K562 (cell line): ENCODE data around the gene STK36. TPM values are rescaled to one million over a fixed set of nuclear protein-coding genes. Genes with fewer than 3 reads are reported as not detected.

Experiments
- ATAC-seq: fragments of 200-7000 bp; cut with Tn5 transposase; 3 replicates; pipeline ENCODE4 v1.9.1; 2020; ENCODE audit warnings: moderate library complexity
- BruUV-seq: library from RNA; stranded (reverse); fragments of 400-500 nt; replicated peaks from 2 replicates; lab custom pipeline; 2021; lab: Mats Ljungman, UMichigan
- CTCF ChIA-PET: fragments of 300-600 bp; formaldehyde crosslinking; extraction: SDS; loops from one replicate; lab custom pipeline; 2021; ENCODE audit warnings: low intra/inter-chr PET ratio; lab: Yijun Ruan, JAX
- POLR2A ChIA-PET: fragments of 300-600, 350-650 bp; sonication (Branson Sonifier 250); formaldehyde crosslinking; extraction: SDS; loops from one replicate; lab custom pipeline; 2021; ENCODE audit warnings: antibody characterized with exemption, inconsistent platforms; lab: Yijun Ruan, JAX
- DNase-seq, 4 experiments: peaks; one replicate each; pipeline versions ENCODE4 v3.0.0 to v3.0.0-alpha.2; 2011 to 2018; ENCODE audit warnings: low spot score in 3 of 4, mixed read lengths in 3 of 4; ENCODE audit errors: extremely low read depth in 1 of 4
- FAIRE-seq: peaks from 2 replicates; lab custom pipeline; 2011; peaks lifted over from hg19 to GRCh38; lab: Jason Lieb, UNC
- H2AFZ ChIP-seq: 2 replicates; pipeline ENCODE4 v1.6.0; 2011; ENCODE audit warnings: low read depth, low read length, control low read depth, inconsistent platforms
- H3K27ac ChIP-seq: fragments of 200-600 bp; 3 replicates; pipeline ENCODE4 v1.8.0; 2011; ENCODE audit warnings: low read depth, mild to moderate bottlenecking, control low read depth, inconsistent platforms, low read length, moderate library complexity, mixed read lengths; ENCODE audit errors: extremely low read depth
- H3K27me3 ChIP-seq, 2 experiments: fragments of 300-600 bp in 1 of 2; 2 replicates in 1 of 2; 3 replicates in 1 of 2; pipeline versions ENCODE4 v1.6.0 to v1.8.0; 2011; ENCODE audit warnings: inconsistent platforms in 2 of 2, low read length in 2 of 2, mild to moderate bottlenecking in 1 of 2, mixed read lengths in 1 of 2, moderate library complexity in 1 of 2; ENCODE audit not compliant: control insufficient read depth in 2 of 2, insufficient read depth in 2 of 2
- H3K36me3 ChIP-seq: fragments of 300-600 bp; 3 replicates; pipeline ENCODE4 v1.8.0; 2011; ENCODE audit warnings: mild to moderate bottlenecking, low read length, inconsistent platforms; ENCODE audit not compliant: control insufficient read depth, insufficient read depth
- H3K4me1 ChIP-seq, 2 experiments: fragments of 200-600 bp in 1 of 2; replicated peaks in 1 of 2; 2 replicates in 1 of 2; 3 replicates in 1 of 2; pipeline versions ENCODE4 v1.5.1 to v1.8.0; 2011; ENCODE audit warnings: inconsistent platforms in 2 of 2, low read length in 2 of 2, mild to moderate bottlenecking in 1 of 2, mixed read lengths in 1 of 2, moderate library complexity in 1 of 2; ENCODE audit not compliant: control insufficient read depth in 2 of 2, insufficient read depth in 2 of 2
- H3K4me2 ChIP-seq: 2 replicates; pipeline ENCODE4 v1.6.1; 2011; ENCODE audit warnings: low read length, control low read depth, inconsistent platforms, mixed read lengths; ENCODE audit not compliant: insufficient read depth
- H3K4me3 ChIP-seq: fragments of 200-600 bp; sonication (generic), shearing (Covaris generic); 2 replicates; pipeline ENCODE4 v1.5.1; 2016; ENCODE audit warnings: control low read depth, inconsistent platforms
- H3K79me2 ChIP-seq: fragments of 200-600 bp; 3 replicates; pipeline ENCODE4 v1.8.0; 2011; ENCODE audit warnings: low read length, inconsistent platforms; ENCODE audit not compliant: control insufficient read depth, insufficient read depth
- H3K9ac ChIP-seq, 2 experiments: 2 replicates each; pipeline versions ENCODE4 v1.6.0 to v1.6.1; 2011; ENCODE audit warnings: low read depth in 2 of 2, low read length in 2 of 2, control low read depth in 1 of 2, inconsistent platforms in 1 of 2, mild to moderate bottlenecking in 1 of 2, mixed read lengths in 1 of 2; ENCODE audit not compliant: insufficient read depth in 1 of 2
- H3K9me1 ChIP-seq: one replicate; pipeline ENCODE4 v1.6.0; 2011; ENCODE audit warnings: inconsistent platforms, mild to moderate bottlenecking, low read length, moderate library complexity; ENCODE audit not compliant: control insufficient read depth, insufficient read depth
- H3K9me3 ChIP-seq: replicated peaks from 2 replicates; pipeline ENCODE4 v1.5.1; 2011; ENCODE audit warnings: low read depth, low read length, inconsistent platforms; ENCODE audit not compliant: control insufficient read depth, insufficient read depth
- H4K20me1 ChIP-seq: replicated peaks from 2 replicates; pipeline ENCODE4 v1.6.1; 2011; ENCODE audit warnings: low read length, inconsistent platforms, mixed read lengths; ENCODE audit not compliant: control insufficient read depth, insufficient read depth
- BRCA1 ChIP-seq, 2 experiments: fragments of 450-650 bp in 1 of 2; sonication (generic) in 1 of 2; formaldehyde crosslinking in 1 of 2; IDR thresholded peaks; 2 replicates each; pipeline versions ENCODE4 v1.5.0 to v1.6.1; 2017 to 2020; ENCODE audit warnings: mild to moderate bottlenecking in 1 of 2, missing genetic modification reagents in 1 of 2
- CHAMP1 ChIP-seq: fragments of 450-650 bp; IDR thresholded peaks from 2 replicates; pipeline ENCODE4 v1.6.1; 2016; ENCODE audit warnings: mild to moderate bottlenecking
- CXXC5 ChIP-seq: fragments of 250-450 bp; sonication (Bioruptor Pico); IDR thresholded peaks from 2 replicates; pipeline ENCODE4 v1.8.0; 2022; ENCODE audit warnings: inconsistent platforms, mild to moderate bottlenecking, moderate library complexity
- DDX20 ChIP-seq: fragments of 450-650 bp; IDR thresholded peaks from 2 replicates; pipeline ENCODE4 v1.6.1; 2016; ENCODE audit warnings: missing genetic modification characterization, low read depth, mild to moderate bottlenecking, missing compliant biosample characterization, moderate library complexity
- EP300 ChIP-seq: IDR thresholded peaks from 2 replicates; pipeline ENCODE4 v1.6.1; 2012; ENCODE audit warnings: low read length, improper control_type of control experiment
- EWSR1 ChIP-seq: fragments of 450-650 bp; IDR thresholded peaks from 2 replicates; pipeline ENCODE4 v1.6.1; 2018; ENCODE audit warnings: borderline replicate concordance, mild to moderate bottlenecking, low read depth, moderate library complexity; ENCODE audit not compliant: partially characterized antibody
- HDAC3 ChIP-seq: fragments of 450-650 bp; IDR thresholded peaks from 2 replicates; pipeline ENCODE4 v1.6.1; 2018; ENCODE audit warnings: borderline replicate concordance, mild to moderate bottlenecking, moderate library complexity; ENCODE audit not compliant: partially characterized antibody
- L3MBTL2 ChIP-seq: fragments of 450-650 bp; IDR thresholded peaks from 2 replicates; pipeline ENCODE4 v1.6.1; 2016; ENCODE audit warnings: mild to moderate bottlenecking, moderate library complexity
- RAD21 ChIP-seq, 2 experiments: fragments of 250-450 bp in 1 of 2; fragments of 450-650 bp in 1 of 2; sonication (Bioruptor Pico) in 1 of 2; formaldehyde crosslinking in 1 of 2; IDR thresholded peaks in 1 of 2; conservative IDR thresholded peaks in 1 of 2; 2 replicates each; pipeline versions ENCODE4 v1.4.0 to v1.8.0; 2020 to 2022; ENCODE audit warnings: mild to moderate bottlenecking in 2 of 2, moderate library complexity in 1 of 2
- SIRT6 ChIP-seq: IDR thresholded peaks from one replicate; pipeline ENCODE4 v1.6.1; 2012; ENCODE audit warnings: low read depth, mild to moderate bottlenecking, control low read depth, inconsistent platforms, low read length, moderate library complexity
- SRSF7 ChIP-seq: fragments of 200-400 bp; formaldehyde crosslinking; optimal IDR thresholded peaks from 2 replicates; pipeline ENCODE3; 2017; ENCODE audit warnings: mild to moderate bottlenecking, low read depth, low read length
- YY1 ChIP-seq, 3 experiments: IDR thresholded peaks; 2 replicates each; pipeline ENCODE4 v1.6.1; 2011; ENCODE audit warnings: low read length in 2 of 3, mild to moderate bottlenecking in 2 of 3, moderate library complexity in 2 of 3, borderline replicate concordance in 1 of 3, control low read depth in 1 of 3, low read depth in 1 of 3; ENCODE audit not compliant: insufficient read depth in 3 of 3, insufficient replicate concordance in 2 of 3, control insufficient read depth in 1 of 3, insufficient read length in 1 of 3; ENCODE audit errors: extremely low read depth in 1 of 3
- ZFP36 ChIP-seq: fragments of 150-350 bp; IDR thresholded peaks from 2 replicates; pipeline ENCODE4 v1.6.1; 2018; ENCODE audit warnings: low read length, low read depth; ENCODE audit not compliant: partially characterized antibody
- ZFPM2 ChIP-seq: fragments of 250-450 bp; sonication (Bioruptor Pico); IDR thresholded peaks from 2 replicates; pipeline ENCODE4 v1.5.1; 2022; ENCODE audit warnings: mild to moderate bottlenecking
- ZNF174 ChIP-seq: fragments of 250-450 bp; sonication (Bioruptor Pico); IDR thresholded peaks from 2 replicates; pipeline ENCODE4 v1.4.0; 2020; ENCODE audit warnings: mild to moderate bottlenecking
- ZNF263 ChIP-seq: sonication (generic); formaldehyde crosslinking; IDR thresholded peaks from 2 replicates; pipeline ENCODE4 v1.8.0; 2022; ENCODE audit warnings: mild to moderate bottlenecking, missing genetic modification reagents, borderline replicate concordance
- ZNF707 ChIP-seq: fragments of 250-450 bp; sonication (Bioruptor Pico); conservative IDR thresholded peaks from 2 replicates; pipeline ENCODE4 v1.8.0; 2022; ENCODE audit warnings: inconsistent platforms, mild to moderate bottlenecking, moderate library complexity
- WGBS: fragments of 100-300 bp; shearing (Covaris generic); methylation state at CpG from one replicate; pipeline ENCODE4 v1.1.6; 2016; ENCODE audit warnings: low coverage, mixed read lengths; ENCODE audit not compliant: insufficient coverage; ENCODE audit errors: missing lambda C conversion rate; 5-methylcytosine and 5-hydroxymethylcytosine counted together
- in situ Hi-C: fragments of 300-500 bp; cut with MboI; formaldehyde crosslinking; loops from 4 replicates; pipeline ENCODE4 v1.15.0; 2018; ENCODE audit warnings: inconsistent platforms, mixed read lengths
- intact Hi-C: fragments of 100-400 bp; cut with micrococcal nuclease; formaldehyde crosslinking; loops from 2 replicates; pipeline ENCODE4 v1.14.2; 2022
- polyA plus RNA-seq, 8 experiments: library from polyadenylated mRNA; depleted of rRNA in 4 of 8; stranded (reverse) in 5 of 8; unstranded in 3 of 8; fragments of >200 nt; fragmentation: Nextera tagmentation in 2 of 8; fragmentation: Illumina TruSeq in 1 of 8; extraction: Ambion mirVana in 2 of 8; extraction: Trizol in 1 of 8; gene quantifications; 2 replicates each; pipeline versions ENCODE4 v1.2.1 to v1.2.3, GENCODE V29; 2011 to 2014; ENCODE audit warnings: inconsistent platforms in 1 of 8, missing spikeins in 1 of 8
- total RNA-seq, 7 experiments: library from RNA; depleted of rRNA in 6 of 7; stranded (reverse); fragments of >200 nt in 6 of 7; fragmentation: Illumina TruSeq in 2 of 7; extraction: Trizol in 2 of 7; gene quantifications; 2 replicates each; pipeline versions ENCODE4 v1.2.1 to v1.2.3, GENCODE V29; 2011 to 2021; ENCODE audit warnings: low replicate concordance in 1 of 7
- TF ChIP-seq, protein P1 (sequence below): sonication (generic); formaldehyde crosslinking; IDR thresholded peaks from 2 replicates; pipeline ENCODE4 v1.8.1; 2023; ENCODE audit warnings: mild to moderate bottlenecking, missing genetic modification reagents

Gene STK36
- total and polyA plus RNA-seq, 9 of the 15 experiments (the other 6 are each of a cell fraction or from before 2014, with no cell fraction given): 3.5 to 12.4 (median 6.7) TPM

DNA sequence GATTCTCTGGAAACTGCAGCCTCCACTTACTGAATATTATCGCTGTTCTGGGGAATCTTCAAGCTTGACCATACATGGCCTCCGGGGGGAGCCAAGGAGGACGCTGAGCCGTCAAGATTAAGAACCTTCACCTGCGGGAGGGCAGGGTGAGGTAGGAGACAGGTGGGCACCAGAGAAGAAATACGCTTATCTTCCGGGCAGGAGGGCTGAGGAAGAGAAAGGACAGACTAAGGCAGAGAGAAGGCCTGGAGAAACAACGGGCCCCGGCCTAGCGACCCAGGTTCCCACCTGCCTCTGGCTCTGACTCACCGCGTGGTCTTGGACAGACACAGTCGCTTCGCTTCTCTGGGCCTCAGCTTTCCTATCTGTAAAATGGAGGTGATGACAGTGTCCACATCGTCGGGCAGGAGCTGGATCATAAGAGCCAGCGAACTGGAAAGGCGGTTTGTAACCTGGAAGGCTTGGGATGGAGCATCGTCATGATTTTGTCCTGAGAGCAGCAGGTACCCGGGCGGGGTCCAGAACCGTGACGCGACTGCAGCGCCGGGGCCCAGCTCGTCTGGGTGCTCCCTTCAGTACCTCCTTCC lies 13.1 kb upstream of the STK36 start:
- BruUV-seq: TSS peak; percentile 78
- peak; percentile 84 for FAIRE-seq
- peaks cover 69% of the 10 kb centered on the region; the same call in 2 of the 3 replicates for H3K36me3 ChIP-seq
- TF ChIP-seq DDX20 (tag): no peak
- TF ChIP-seq L3MBTL2: no peak
- TF ChIP-seq, protein P1, sequence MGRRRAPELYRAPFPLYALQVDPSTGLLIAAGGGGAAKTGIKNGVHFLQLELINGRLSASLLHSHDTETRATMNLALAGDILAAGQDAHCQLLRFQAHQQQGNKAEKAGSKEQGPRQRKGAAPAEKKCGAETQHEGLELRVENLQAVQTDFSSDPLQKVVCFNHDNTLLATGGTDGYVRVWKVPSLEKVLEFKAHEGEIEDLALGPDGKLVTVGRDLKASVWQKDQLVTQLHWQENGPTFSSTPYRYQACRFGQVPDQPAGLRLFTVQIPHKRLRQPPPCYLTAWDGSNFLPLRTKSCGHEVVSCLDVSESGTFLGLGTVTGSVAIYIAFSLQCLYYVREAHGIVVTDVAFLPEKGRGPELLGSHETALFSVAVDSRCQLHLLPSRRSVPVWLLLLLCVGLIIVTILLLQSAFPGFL (CRISPR knock-in tag): no peak
- no peak for TF ChIP-seq SRSF7
- TF ChIP-seq CXXC5 (CRISPR knock-in tag): no peak
- no peak for TF ChIP-seq ZNF707 (CRISPR knock-in tag)
- no peak for TF ChIP-seq EP300
- no peak for TF ChIP-seq CHAMP1
- no peak for TF ChIP-seq ZNF174 (CRISPR knock-in tag)
- no peak for TF ChIP-seq EWSR1
- TF ChIP-seq YY1 (IDR thresholded peaks at IDR 0.05; ENCODE audit: borderline replicate concordance in 1 of 3, control insufficient read depth in 1 of 3, extremely low read depth in 1 of 3, insufficient read depth in 3 of 3, insufficient read length in 1 of 3, insufficient replicate concordance in 2 of 3, low read depth in 1 of 3, low read length in 2 of 3): peak in 1 of 3 experiments; percentile 37
- peak; percentile 42 to 55 for TF ChIP-seq RAD21 (CRISPR knock-in tag; conservative IDR thresholded peaks at IDR 0.05 in 1 of 2, IDR thresholded peaks at IDR 0.05 in 1 of 2)
- TF ChIP-seq ZFPM2 (CRISPR knock-in tag): no peak
- TF ChIP-seq BRCA1 (IDR thresholded peaks at IDR 0.05): no peak
- TF ChIP-seq BRCA1 (CRISPR knock-in tag; IDR thresholded peaks at IDR 0.05): no peak
- TF ChIP-seq ZFP36: no peak
- TF ChIP-seq SIRT6: no peak
- TF ChIP-seq HDAC3: no peak
- TF ChIP-seq ZNF263 (CRISPR knock-in tag): no peak

More for the DNA sequence above, 13.1 kb upstream of the STK36 start:
- DNase-seq: peak; percentile 51 to 77 (median 60)
- peak overlapping the region; percentile 99 for H3K4me2 ChIP-seq
- H3K79me2 ChIP-seq: peaks cover 32% of the 10 kb centered on the region
- peak overlapping the region; percentile 84 for H2AFZ ChIP-seq
- no peaks in the 10 kb centered on the region for H3K9me3 ChIP-seq
- H3K9me1 ChIP-seq: peaks cover 7% of the 10 kb centered on the region
- 0% methylated on average over 21 of the region's 27 CpGs for WGBS
- CTCF ChIA-PET: interaction anchor here (1.8 to 3.1 kb wide), 2 partner anchors 29 to 189 kb away, joined by 8 to 32 read pairs; no protein-coding TSS in a partner anchor
- H4K20me1 ChIP-seq: no peaks in the 10 kb centered on the region
- ATAC-seq: peak; percentile 82
- H3K27ac ChIP-seq: peak overlapping the region; percentile 49
- peaks cover 6 to 17% of the 10 kb centered on the region in 2 experiments; a peak in 3 of 5 replicates for H3K4me1 ChIP-seq
- POLR2A ChIA-PET: interaction anchor here (0.6 to 1.9 kb wide), 11 partner anchors 9 to 729 kb away, joined by 3 to 10 read pairs (median 4); partner anchors contain the start of gene DNPEP
- no peaks in the 10 kb centered on the region for H3K27me3 ChIP-seq
- H3K4me3 ChIP-seq: peak overlapping the region; percentile 61
- H3K9ac ChIP-seq: peak overlapping the region; percentile 91 to 96
- intact Hi-C loops (loop anchor here (1.0 to 2.0 kb wide), 2 partner anchors 29 to 188 kb away; no protein-coding TSS in a partner anchor), in situ Hi-C loops (no loop called here)
